GM19023 (cell line): ENCODE measurements around the gene CST6.

Source experiments
- ATAC-seq: cut with Tn5 transposase; IDR thresholded peaks from one replicate; pipeline ENCODE4 v1.9.1; 2021; ENCODE audit warnings: mild to moderate bottlenecking, moderate library complexity; ENCODE audit not compliant: unreplicated experiment

The CST6 gene

DNA sequence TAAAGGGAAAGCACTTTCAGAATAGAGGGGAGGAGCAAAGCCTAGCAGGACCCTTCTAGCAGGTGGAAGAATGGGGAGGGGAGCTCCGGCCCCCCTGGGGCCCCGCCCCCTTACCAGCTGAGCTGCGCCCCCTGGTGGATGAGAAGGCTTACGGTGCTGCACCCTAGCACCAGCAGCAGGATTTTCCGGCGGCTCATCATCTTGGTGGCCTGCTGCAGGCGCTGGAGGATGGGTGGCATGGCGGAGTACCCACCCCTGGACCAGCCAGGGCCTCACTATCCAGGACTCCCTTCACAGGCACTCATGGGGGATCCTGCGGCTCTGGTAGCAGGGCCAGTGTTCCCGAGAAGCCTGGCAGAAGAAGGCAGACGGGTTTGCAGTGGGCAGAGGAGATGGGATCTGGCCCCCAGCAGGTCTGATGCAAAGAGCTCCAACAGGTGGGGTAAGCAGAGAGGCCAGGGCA is 33.4 kb downstream of the CST6 start:
- ATAC-seq: peak; percentile 61

DNA sequence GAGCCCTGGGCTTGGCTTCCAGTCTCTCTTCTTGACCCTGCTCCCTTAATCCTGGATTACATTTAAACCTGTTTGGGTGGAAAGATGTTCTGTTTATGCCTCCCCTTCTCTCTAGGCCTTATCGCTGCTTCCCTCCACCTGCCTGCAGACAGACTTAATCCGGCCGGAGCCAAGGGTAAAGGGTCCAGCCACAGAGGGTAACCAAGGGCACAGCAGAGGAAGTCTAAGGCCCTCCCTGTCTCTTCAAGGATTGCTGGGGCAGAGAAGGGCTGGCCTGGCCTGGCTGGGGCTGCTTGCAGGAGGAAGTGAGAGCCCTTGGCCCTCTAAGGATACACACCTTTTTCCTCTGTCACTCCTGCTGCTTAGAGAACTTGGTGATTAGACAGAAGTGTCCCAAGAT is 35.1 kb downstream of the CST6 start:
- ATAC-seq: no peak

DNA sequence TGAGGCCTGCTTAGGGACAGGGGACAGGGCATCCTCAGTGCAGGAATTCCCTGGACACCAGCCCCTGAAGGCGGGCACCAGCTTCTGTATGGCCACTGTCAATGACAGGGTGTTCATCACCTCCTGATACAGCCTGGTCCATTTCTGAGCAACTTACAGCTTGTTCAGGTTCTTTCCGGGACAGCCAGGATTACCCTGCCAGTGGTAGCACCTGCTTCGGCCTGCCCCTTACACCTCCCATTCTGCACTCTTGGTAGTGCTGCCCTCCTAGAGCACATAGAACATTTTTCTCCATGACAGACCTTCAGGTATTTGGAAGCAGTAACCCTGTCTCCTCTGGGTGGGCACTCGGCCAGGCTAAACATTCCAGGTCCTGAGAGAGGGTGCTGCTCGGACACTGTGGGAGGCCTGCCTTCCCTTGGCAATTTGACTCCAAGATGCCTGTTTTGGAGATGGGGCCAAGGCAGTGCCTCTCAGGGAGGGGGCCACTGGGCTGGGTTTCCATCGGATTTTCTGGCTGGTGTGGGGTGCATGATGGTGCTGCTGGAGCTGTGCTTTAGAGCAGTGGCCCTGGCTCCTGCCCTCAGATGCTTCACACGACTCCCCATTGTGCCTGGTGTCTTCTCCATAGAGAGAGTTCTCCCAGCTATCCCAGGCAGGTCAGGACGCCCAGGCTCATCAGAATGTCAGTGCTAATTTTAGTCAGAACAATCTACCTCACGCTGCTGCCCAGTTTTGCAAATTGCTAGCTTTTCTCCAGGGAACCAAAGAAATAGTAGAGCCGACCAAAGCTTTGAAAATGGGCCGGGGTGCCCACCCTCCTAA is 35.9 kb downstream of the CST6 start:
- no peak for ATAC-seq

DNA sequence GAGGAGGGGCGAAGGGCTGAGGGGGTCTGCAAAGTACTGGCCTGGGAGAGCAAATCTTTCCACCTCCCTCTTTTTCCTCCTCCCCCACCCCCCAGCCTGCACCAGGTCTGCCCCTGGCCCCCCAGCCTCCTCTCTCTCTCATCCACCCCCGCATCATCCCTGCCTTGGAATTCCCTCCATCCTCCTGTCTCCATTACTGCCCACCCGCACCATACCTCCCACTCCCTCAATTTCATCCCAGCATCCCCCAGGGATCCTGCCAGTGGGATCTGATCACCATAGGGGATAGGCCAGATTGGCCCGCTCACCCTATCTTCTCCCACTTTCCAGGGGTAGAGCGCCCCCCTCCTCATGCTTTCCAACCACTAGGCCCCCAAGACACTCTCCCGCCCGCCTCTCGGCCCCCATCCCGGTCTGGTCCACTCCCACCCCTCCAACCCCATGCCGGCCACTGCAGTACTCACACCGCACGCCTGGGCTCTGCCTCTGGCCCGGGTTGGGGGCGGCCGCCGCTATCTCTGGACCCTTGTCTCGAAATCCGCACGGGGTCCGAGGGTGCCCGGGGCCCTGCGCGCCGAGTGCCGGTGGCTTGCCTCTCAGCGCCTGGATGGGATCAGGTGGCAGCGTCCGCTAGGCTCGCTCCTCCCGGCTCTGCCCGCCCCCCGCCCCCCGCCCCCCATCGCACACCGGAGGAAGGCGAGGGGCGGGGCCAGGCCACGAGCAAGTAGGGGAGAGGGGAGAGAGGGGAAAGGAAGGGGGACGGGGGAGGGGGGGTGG is 36.9 kb downstream of the CST6 start, which contains the start of gene GAL3ST3:
GAL3ST3 (minus strand) TSS at position 615 of the 777 bp plus-strand sequence. CDS start 3,746 bp downstream, outside the sequence.
- no peak for ATAC-seq

DNA sequence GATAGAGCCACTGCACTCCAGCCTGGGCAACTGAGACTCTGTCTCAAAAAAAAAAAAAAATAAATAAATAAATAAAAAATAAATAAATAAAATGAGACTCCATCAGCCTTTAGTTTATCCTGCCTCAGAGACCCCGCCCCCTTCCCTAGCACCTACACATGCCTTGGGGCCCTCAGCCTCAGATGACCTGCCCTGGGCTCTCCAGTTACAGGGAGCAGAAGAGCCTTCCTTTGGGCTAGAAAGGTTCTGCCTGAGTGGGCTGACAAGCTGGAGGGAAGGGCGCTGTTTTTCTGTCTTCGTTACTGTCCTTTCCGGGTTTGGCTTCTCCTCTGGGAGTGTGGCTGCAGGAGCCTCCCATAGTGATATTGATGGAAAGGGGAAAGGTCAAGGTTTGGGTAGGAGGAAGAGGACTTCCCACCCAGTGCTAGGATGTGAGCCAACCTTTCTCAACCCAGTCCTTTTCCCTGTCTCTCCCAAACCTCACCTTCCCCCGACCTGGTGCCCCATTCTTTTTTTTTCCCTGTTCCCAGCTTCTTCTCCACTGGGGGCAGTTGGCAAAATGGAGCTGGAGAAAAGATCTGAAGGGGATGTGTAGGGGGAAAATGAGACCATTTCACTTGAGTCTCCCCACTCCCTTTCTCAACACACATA is 38.9 kb downstream of the CST6 start:
- no peak for ATAC-seq

DNA sequence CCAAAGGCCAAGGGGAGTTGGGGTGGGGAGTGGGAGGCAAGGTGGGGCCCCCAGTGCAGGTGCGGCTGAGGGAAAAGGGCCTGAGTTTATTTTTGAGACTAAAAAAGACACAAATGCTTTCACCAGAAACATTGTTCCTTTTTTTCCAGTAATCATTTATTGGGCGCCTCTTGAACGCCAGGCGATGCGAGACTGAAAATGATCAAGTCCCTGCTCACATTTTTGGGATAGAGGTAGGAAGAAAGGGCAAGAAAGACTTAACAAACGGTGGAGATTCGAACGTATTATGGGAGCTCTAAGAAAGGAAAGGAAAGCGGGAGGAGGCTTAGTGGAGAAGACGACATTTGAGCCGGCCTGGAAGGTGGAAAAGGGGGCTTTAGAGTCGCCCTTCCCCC is 39.6 kb downstream of the CST6 start:
- ATAC-seq: no peak

DNA sequence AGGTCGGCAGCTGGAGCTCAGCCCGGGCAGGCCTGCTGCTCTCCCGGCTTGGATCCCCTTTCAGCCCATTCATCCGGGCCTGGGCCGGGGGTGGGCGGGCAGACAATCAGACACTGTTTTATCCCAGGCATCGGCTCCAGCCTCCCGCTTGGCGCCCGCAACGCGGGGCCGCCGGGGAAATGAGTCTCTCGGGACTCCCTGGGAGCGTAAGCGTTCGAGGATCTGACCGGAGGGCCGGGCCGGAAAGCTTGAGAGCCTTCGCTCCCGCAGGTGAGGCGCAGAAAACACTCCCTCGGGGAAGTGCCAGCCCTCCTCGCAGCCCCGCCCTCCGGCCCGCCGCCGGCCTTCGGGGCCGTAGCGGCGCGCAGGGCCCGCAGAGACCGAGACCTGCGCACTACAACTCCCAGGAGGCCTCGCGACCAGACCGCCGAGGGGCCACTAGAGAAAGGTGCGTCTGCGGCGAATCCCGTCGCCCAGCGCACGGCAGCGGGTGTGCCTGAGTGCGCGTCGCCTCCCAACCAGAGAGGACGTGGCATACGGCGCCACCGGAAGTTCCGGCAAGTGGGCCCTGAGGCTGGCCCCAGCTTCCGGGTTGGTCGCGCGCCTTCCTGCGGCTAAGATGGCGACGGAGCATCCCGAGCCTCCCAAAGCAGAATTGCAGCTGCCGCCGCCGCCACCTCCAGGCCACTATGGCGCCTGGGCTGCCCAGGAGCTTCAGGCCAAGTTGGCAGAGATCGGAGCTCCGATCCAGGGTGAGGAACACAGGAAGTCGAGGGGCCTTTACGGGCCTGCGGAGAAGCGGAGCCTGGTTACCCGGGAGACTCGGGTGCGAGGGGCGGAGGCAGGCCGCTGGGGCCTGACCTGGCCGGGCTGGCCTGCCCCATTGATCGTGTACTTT is 40.2 kb downstream of the CST6 start, which contains the start of gene SF3B2:
SF3B2 (plus strand) TSS at position 599 of the 898 bp plus-strand sequence; CDS start at position 620, 21 bp downstream.
- peak; percentile 94 for ATAC-seq

DNA sequence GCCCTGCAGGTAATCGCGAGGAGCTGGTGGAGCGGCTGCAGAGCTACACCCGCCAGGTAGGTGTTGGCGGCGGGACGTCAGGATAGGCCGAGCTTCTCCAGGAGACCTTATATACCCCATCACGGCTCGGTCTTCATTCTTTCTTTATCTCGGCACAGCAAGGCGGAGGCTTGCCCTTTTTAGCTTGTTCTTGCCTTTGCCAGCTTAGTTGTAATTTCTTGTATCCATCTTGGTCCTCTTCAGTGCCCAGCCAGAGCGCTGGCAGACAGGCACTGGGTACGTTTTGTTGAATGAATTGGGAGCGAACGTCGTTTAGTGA is 40.8 kb downstream of the CST6 start:
- no peak for ATAC-seq

DNA sequence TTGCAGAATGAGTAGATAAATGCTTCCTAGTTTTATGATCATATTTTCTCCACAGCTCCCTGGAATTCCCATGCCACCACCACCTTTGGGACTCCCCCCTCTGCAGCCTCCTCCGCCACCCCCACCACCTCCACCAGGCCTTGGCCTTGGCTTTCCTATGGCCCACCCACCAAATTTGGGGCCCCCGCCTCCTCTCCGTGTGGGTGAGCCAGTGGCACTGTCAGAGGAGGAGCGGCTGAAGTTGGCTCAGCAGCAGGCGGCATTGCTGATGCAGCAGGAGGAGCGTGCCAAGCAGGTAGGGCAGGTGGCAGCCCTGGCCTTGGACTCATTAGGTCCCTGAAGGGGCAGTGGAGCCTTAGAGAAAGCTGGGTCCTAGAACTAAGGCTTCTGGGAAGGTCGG is 43.2 kb downstream of the CST6 start:
- no peak for ATAC-seq

DNA sequence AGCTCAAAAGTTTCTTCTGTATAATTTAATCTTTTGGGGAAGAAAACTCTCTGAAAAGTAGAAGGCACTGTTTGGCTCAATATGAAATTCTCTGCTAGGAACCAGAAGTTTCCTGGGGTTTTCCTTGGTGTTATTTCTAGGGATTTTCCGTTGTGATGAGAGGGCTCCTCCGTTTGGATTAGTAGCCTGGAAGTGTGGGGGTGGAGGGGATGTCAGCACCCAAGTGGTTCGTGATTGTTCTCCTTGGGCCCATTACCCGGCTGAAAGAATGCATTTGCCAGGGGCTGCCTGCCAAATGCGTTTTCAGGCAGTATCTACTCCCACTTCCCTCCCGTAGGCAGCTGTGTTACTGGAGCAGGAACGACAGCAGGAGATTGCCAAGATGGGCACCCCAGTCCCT is 44.7 kb downstream of the CST6 start:
- ATAC-seq: no peak

DNA sequence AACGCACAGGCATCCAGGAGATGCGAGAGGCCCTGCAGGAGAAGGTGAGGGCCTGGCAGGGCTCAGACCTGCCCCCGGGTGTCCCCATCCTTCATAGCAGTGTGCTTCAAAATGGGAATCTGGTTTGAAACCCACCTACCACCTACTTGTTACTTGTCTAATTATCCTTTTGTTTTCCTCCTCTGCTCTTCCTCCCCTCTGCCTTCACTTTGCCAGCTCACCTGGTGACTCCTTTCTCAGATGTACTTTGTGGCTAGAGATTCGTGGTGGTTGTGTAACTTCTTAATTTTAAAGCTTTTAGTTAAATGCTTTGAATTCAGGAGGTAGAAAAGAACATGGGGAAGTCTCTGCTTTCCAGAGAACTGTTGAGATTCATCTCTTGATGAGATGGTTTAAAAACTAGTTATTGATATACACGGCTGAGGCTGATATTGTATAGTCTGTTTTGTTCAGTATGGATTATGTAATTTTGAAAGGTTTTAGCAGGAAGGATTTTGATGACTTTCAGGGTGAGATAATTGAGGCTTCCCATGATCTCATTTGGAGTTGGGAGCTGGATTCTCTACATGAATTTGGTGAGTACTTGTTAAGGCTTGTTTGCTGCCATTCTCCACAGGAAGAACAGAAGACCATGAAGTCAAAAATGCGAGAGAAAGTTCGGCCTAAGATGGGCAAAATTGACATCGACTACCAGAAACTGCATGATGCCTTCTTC is 48.3 kb downstream of the CST6 start:
- no peak for ATAC-seq

DNA sequence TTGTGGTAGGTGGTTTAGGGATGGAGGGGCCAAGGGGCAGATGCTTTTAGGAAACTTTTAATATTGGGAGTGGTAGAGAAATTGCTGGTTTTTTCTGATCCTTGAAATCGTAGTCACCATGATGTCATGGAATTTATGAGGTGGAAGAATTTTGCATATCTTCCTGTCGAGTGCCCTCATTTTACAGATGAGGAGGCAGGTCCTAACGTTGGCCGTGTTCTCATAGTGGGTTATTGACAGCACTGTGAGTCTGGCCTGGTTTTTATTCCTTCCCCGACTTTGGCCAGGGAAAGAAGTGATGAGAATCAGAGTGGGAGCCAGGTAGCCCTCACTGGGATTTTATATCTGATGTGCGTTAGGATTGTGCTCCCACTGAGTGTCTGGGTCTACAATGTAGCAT is 49.5 kb downstream of the CST6 start:
- ATAC-seq: no peak

DNA sequence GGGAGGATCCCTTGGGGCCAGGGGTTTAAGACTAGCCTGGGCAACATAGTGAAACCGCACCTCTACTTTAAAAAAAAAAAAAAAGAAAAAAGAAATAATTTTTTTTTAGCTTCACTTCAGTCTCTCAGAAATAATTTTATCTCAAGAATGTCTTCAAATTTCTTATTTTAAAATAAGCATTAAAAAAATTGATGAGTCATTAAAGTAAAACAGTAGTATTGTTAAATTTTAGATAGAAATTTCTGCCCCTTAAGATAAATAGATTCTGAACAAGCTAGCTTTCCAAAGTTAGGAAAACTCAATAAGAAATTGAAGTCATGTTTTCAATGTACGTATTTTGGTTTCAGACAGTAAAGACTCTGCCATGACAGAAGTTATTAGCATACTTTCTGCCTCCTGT is 50.6 kb downstream of the CST6 start:
- no peak for ATAC-seq
